HUES6 (cell line): Measurements from ENCODE around the gene PIP5K1B.

Source experiments
- H3K27ac ChIP-seq: 2 replicates; pipeline ENCODE4 v1.7.0; 2013; ENCODE audit warnings: low read depth, mild to moderate bottlenecking, low read length, inconsistent platforms
- H3K27me3 ChIP-seq: 2 replicates; pipeline ENCODE4 v1.6.1; 2013; ENCODE audit warnings: low read length; ENCODE audit not compliant: control insufficient read depth, insufficient read depth
- H3K36me3 ChIP-seq: 2 replicates; pipeline ENCODE4 v1.6.1; 2013; ENCODE audit warnings: low read length; ENCODE audit not compliant: control insufficient read depth, insufficient read depth
- H3K4me1 ChIP-seq: 2 replicates; pipeline ENCODE4 v1.6.1; 2013; ENCODE audit warnings: low read length; ENCODE audit not compliant: control insufficient read depth, insufficient read depth
- H3K4me3 ChIP-seq: 2 replicates; pipeline ENCODE4 v1.5.1; 2013; ENCODE audit warnings: low read depth, low read length
- H3K9ac ChIP-seq: one replicate; pipeline ENCODE4 v1.6.1; 2013; ENCODE audit warnings: mild to moderate bottlenecking, low read length
- H3K9me3 ChIP-seq: 2 replicates; pipeline ENCODE4 v1.6.1; 2013; ENCODE audit warnings: low read depth, low read length; ENCODE audit not compliant: control insufficient read depth, insufficient read depth

Gene PIP5K1B

GRCh38 chr9:68838245-68838644, 133.2 kb downstream of the PIP5K1B start:
- no peak overlapping the region for H3K4me3 ChIP-seq

GRCh38 chr9:68841276-68842052, 136.4 kb downstream of the PIP5K1B start:
- no peaks in the 10 kb centered on the region for H3K36me3 ChIP-seq
- H3K9me3 ChIP-seq, result no peaks in the 10 kb centered on the region
- H3K4me3 ChIP-seq, result no peak overlapping the region
- no peak overlapping the region for H3K9ac ChIP-seq
- peaks cover 2% of the 10 kb centered on the region; the same call in 1 of the 2 replicates for H3K4me1 ChIP-seq
- no peaks in the 10 kb centered on the region for H3K27me3 ChIP-seq
- H3K27ac ChIP-seq, result no peak overlapping the region

More at GRCh38 chr9:68838245-68838644, 133.2 kb downstream of the PIP5K1B start:
- Histone ChIP-seq H3K27ac (no peak overlapping the region), H3K27me3 (no peaks in the 10 kb centered on the region), H3K4me1 (peaks cover 2% of the 10 kb centered on the region; the same call in 1 of the 2 replicates), H3K9ac (no peak overlapping the region), H3K36me3 (no peaks in the 10 kb centered on the region), H3K9me3 (no peaks in the 10 kb centered on the region)

- H3K9me3 ChIP-seq, result no peaks in the 10 kb centered on the region
- H3K27me3 ChIP-seq, result no peaks in the 10 kb centered on the region
- no peak overlapping the region for H3K27ac ChIP-seq
- H3K9ac ChIP-seq, result no peak overlapping the region
- H3K4me3 ChIP-seq, result no peak overlapping the region
- H3K4me1 ChIP-seq, result no peaks in the 10 kb centered on the region
- no peaks in the 10 kb centered on the region for H3K36me3 ChIP-seq
Observed at GRCh38 chr9:68842568-68842967, 137.5 kb downstream of the PIP5K1B start.

GRCh38 chr9:68843239-68843638, 138.2 kb downstream of the PIP5K1B start:
- Histone ChIP-seq H3K9ac (no peak overlapping the region), H3K36me3 (no peaks in the 10 kb centered on the region), H3K27ac (no peak overlapping the region), H3K27me3 (no peaks in the 10 kb centered on the region), H3K4me3 (no peak overlapping the region), H3K9me3 (no peaks in the 10 kb centered on the region), H3K4me1 (no peaks in the 10 kb centered on the region)

GRCh38 chr9:68844157-68844556, 139.1 kb downstream of the PIP5K1B start:
- Histone ChIP-seq H3K4me1 (no peaks in the 10 kb centered on the region), H3K27ac (no peak overlapping the region), H3K9ac (no peak overlapping the region), H3K36me3 (no peaks in the 10 kb centered on the region), H3K27me3 (no peaks in the 10 kb centered on the region), H3K9me3 (no peaks in the 10 kb centered on the region), H3K4me3 (no peak overlapping the region)

GRCh38 chr9:68844631-68845612, 139.9 kb downstream of the PIP5K1B start:
- H3K9ac ChIP-seq, result no peak overlapping the region
- no peaks in the 10 kb centered on the region for H3K27me3 ChIP-seq
- no peaks in the 10 kb centered on the region for H3K4me1 ChIP-seq
- H3K4me3 ChIP-seq, result no peak overlapping the region
- no peak overlapping the region for H3K27ac ChIP-seq
- no peaks in the 10 kb centered on the region for H3K36me3 ChIP-seq
- H3K9me3 ChIP-seq, result no peaks in the 10 kb centered on the region

- Histone ChIP-seq H3K4me3 (no peak overlapping the region), H3K27ac (no peak overlapping the region), H3K9ac (no peak overlapping the region), H3K27me3 (no peaks in the 10 kb centered on the region), H3K36me3 (no peaks in the 10 kb centered on the region), H3K4me1 (no peaks in the 10 kb centered on the region), H3K9me3 (no peaks in the 10 kb centered on the region)
Observed at GRCh38 chr9:68847765-68848164, 142.7 kb downstream of the PIP5K1B start.

- Histone ChIP-seq H3K27me3 (no peaks in the 10 kb centered on the region), H3K27ac (no peak overlapping the region), H3K4me3 (no peak overlapping the region), H3K4me1 (no peaks in the 10 kb centered on the region), H3K36me3 (no peaks in the 10 kb centered on the region), H3K9me3 (no peaks in the 10 kb centered on the region), H3K9ac (no peak overlapping the region)
Observed at GRCh38 chr9:68851657-68852056, 146.6 kb downstream of the PIP5K1B start.

- Histone ChIP-seq H3K27ac (no peak overlapping the region), H3K9me3 (no peaks in the 10 kb centered on the region), H3K4me3 (no peak overlapping the region), H3K36me3 (no peaks in the 10 kb centered on the region), H3K4me1 (no peaks in the 10 kb centered on the region), H3K9ac (no peak overlapping the region), H3K27me3 (no peaks in the 10 kb centered on the region)
Observed at GRCh38 chr9:68852941-68853340, 147.9 kb downstream of the PIP5K1B start.

GRCh38 chr9:68859347-68859746, 154.3 kb downstream of the PIP5K1B start:
- H3K36me3 ChIP-seq, result no peaks in the 10 kb centered on the region
- H3K9me3 ChIP-seq, result no peaks in the 10 kb centered on the region
- no peak overlapping the region for H3K27ac ChIP-seq
- H3K27me3 ChIP-seq, result no peaks in the 10 kb centered on the region
- no peaks in the 10 kb centered on the region for H3K4me1 ChIP-seq
- no peak overlapping the region for H3K4me3 ChIP-seq
- H3K9ac ChIP-seq, result no peak overlapping the region

GRCh38 chr9:68860419-68860818, 155.4 kb downstream of the PIP5K1B start:
- Histone ChIP-seq H3K36me3 (no peaks in the 10 kb centered on the region), H3K4me3 (no peak overlapping the region), H3K27me3 (no peaks in the 10 kb centered on the region), H3K9me3 (no peaks in the 10 kb centered on the region), H3K27ac (no peak overlapping the region), H3K9ac (no peak overlapping the region), H3K4me1 (peaks cover 2% of the 10 kb centered on the region; the same call in 1 of the 2 replicates)
